Activated CD8-positive, alpha-beta T cell treated with anti-CD3 and anti-CD28 coated beads for 36 hours (primary cell): ENCODE measurements around the gene SND1. TPM values are rescaled to one million over a fixed set of nuclear protein-coding genes. Genes with fewer than 3 reads are reported as not detected.

Source experiments
- ATAC-seq: fragments of 200-7000 bp; cut with Tn5 transposase; one replicate; pipeline ENCODE4 v1.10.0; 2021; ENCODE audit warnings: mild to moderate bottlenecking, moderate library complexity
- CTCF ChIA-PET: fragments of 350-600 bp; sonication (Branson Sonifier 250); formaldehyde crosslinking; loops from one replicate; lab custom pipeline; 2021; ENCODE audit warnings: antibody characterized with exemption; lab: Charles Lee
- POLR2A ChIA-PET: fragments of 350-600 bp; sonication (Branson Sonifier 250); formaldehyde crosslinking; loops from one replicate; lab custom pipeline; 2021; ENCODE audit warnings: antibody characterized with exemption; lab: Charles Lee
- DNase-seq: peaks from one replicate; pipeline ENCODE4 v3.0.0-alpha.2; 2020
- H3K27ac Mint-ChIP-seq: one replicate; pipeline ENCODE4 v1.8.0; 2021; ENCODE audit warnings: mild to moderate bottlenecking, mixed read lengths
- H3K27me3 Mint-ChIP-seq: one replicate; pipeline ENCODE4 v1.8.0; 2021; ENCODE audit warnings: mixed read lengths
- H3K36me3 Mint-ChIP-seq: one replicate; pipeline ENCODE4 v1.8.0; 2021; ENCODE audit warnings: low read depth, mixed read lengths
- H3K4me1 Mint-ChIP-seq: one replicate; pipeline ENCODE4 v1.8.0; 2021; ENCODE audit warnings: low read depth, mixed read lengths
- H3K4me3 Mint-ChIP-seq: one replicate; pipeline ENCODE4 v1.8.0; 2021; ENCODE audit warnings: mild to moderate bottlenecking, moderate library complexity, mixed read lengths
- H3K9me3 Mint-ChIP-seq: one replicate; pipeline ENCODE4 v1.8.0; 2021; ENCODE audit warnings: mixed read lengths
- CTCF ChIP-seq: fragments of 200-600 bp; IDR thresholded peaks from one replicate; pipeline ENCODE4 v1.8.0; 2022; ENCODE audit warnings: antibody characterized with exemption, mild to moderate bottlenecking
- intact Hi-C: fragments of 100-400 bp; cut with micrococcal nuclease; formaldehyde crosslinking; loops from one replicate; pipeline ENCODE4 v1.10.0; 2022
- total RNA-seq, 2 experiments: library from RNA; stranded (reverse); gene quantifications; one replicate each; pipeline ENCODE4 v1.2.3, GENCODE V29; 2021

The SND1 gene
- total RNA-seq, 2 experiments from 2014 or later = 206 to 208 TPM

DNA sequence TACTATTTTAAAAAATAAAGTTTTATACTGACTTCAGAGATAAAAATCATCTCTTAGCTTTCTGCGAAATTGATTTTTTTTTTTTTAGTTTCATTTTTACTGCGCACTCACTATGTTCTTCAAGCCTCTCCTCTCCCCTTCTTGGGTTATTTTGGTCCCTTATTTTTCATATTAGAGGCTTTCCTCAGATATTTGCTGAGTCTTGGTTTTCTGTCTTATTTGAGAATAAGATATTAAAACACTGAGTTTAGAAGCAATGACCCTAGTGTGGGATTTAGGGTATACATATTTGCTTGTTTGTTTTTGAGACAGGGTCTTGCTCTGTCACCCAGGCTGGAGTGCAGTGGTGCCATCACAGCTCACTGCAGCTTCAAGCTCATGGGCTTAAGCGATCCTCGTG lies 59.9 kb downstream of the SND1 start:
- DNase-seq = no peak
- no peaks in the 10 kb centered on the region for H3K27me3 Mint-ChIP-seq
- ChIA-PET POLR2A (no interaction called here), CTCF (interaction anchor here (1.4 to 8.8 kb wide), 3 partner anchors 9 to 498 kb away, joined by 3 to 118 read pairs (median 22); no protein-coding TSS in a partner anchor)
- TF ChIP-seq CTCF = no peak
- H3K4me1 Mint-ChIP-seq = peaks cover 20% of the 10 kb centered on the region
- no peak overlapping the region for H3K27ac Mint-ChIP-seq
- intact Hi-C loops = loop anchor here (10.0 kb wide), 1 partner anchor 313 kb away; no protein-coding TSS in a partner anchor
- H3K4me3 Mint-ChIP-seq = no peak overlapping the region
- no peak for ATAC-seq
- H3K9me3 Mint-ChIP-seq = peaks cover 4% of the 10 kb centered on the region
- H3K36me3 Mint-ChIP-seq = peaks cover 70% of the 10 kb centered on the region

GRCh38 chr7:127713006-127713405 lies 61.0 kb downstream of the SND1 start:
- no peak overlapping the region for H3K27ac Mint-ChIP-seq
- DNase-seq (no peak), ATAC-seq (no peak)
- H3K4me3 Mint-ChIP-seq = no peak overlapping the region
- POLR2A ChIA-PET = no interaction called here
- peaks cover 74% of the 10 kb centered on the region for H3K36me3 Mint-ChIP-seq
- TF ChIP-seq CTCF = no peak
- intact Hi-C loops = loop anchor here (10.0 kb wide), 1 partner anchor 312 kb away; no protein-coding TSS in a partner anchor
- peaks cover 4% of the 10 kb centered on the region for H3K9me3 Mint-ChIP-seq
- H3K4me1 Mint-ChIP-seq = peaks cover 25% of the 10 kb centered on the region
- CTCF ChIA-PET = interaction anchor here (0.6 to 8.8 kb wide), 2 partner anchors 108 to 497 kb away, joined by 3 to 118 read pairs; no protein-coding TSS in a partner anchor
- H3K27me3 Mint-ChIP-seq = no peaks in the 10 kb centered on the region

DNA sequence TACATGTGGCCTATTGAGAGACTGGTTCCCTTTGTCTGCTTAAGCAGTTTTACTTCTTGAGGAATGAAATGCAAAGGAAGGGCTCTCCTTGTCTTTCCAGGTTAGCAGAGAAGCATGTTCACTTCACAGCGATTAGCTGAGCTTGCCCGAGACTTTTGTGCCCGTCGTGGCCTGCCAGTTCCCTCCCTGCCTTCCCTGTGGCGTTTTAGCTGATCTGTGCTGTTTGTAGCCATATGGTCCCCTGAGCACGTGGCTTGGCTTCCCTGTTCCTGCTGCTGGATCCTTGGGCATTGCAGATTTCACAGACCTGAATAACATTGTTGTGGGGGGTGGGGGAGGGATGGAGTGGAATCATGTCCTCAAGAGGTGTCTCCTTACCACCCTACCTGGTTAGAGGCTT lies 61.8 kb downstream of the SND1 start:
- intact Hi-C loops = loop anchor here (10.0 kb wide), 1 partner anchor 311 kb away; no protein-coding TSS in a partner anchor
- peaks cover 25% of the 10 kb centered on the region for H3K4me1 Mint-ChIP-seq
- TF ChIP-seq CTCF = no peak
- peaks cover 71% of the 10 kb centered on the region for H3K36me3 Mint-ChIP-seq
- ChIA-PET CTCF (no interaction called here), POLR2A (no interaction called here)
- ATAC-seq (no peak), DNase-seq (no peak)
- no peak overlapping the region for H3K4me3 Mint-ChIP-seq
- H3K27ac Mint-ChIP-seq = no peak overlapping the region
- H3K27me3 Mint-ChIP-seq = no peaks in the 10 kb centered on the region
- H3K9me3 Mint-ChIP-seq = peaks cover 4% of the 10 kb centered on the region

GRCh38 chr7:127715272-127715671 lies 63.3 kb downstream of the SND1 start:
- Mint-ChIP-seq H3K36me3 (peaks cover 58% of the 10 kb centered on the region), H3K4me3 (no peak overlapping the region), H3K4me1 (peaks cover 25% of the 10 kb centered on the region), H3K27ac (no peak overlapping the region), H3K27me3 (no peaks in the 10 kb centered on the region), H3K9me3 (peaks cover 4% of the 10 kb centered on the region)
- DNase-seq (no peak), ATAC-seq (no peak)
- POLR2A ChIA-PET = no interaction called here
- intact Hi-C loops = loop anchor here (10.0 kb wide), 1 partner anchor 310 kb away; no protein-coding TSS in a partner anchor
- TF ChIP-seq CTCF = no peak
- CTCF ChIA-PET = interaction anchor here (1.2 kb wide), 1 partner anchor 493 kb away, joined by 3 read pairs; no protein-coding TSS in a partner anchor

DNA sequence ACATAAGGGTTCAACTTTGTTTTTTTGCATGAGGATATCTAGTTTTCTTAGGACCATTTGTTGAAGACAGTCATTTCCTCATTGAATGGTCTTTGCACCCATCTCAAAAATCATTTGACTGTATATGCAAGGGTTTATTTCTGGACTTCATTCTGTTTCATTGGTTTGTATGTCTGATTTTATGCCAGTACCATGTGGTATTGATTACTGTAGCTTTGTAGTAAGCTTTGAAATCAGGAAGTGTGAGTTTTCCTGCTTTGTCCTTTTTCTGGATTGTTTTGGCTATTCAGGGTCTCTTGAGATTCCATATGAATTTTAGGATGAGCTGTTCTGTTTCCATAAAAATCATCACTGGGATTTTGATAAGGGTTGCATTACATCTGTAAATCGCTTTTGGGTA lies 63.9 kb downstream of the SND1 start:
- ATAC-seq = no peak
- CTCF ChIA-PET = interaction anchor here (1.2 kb wide), 1 partner anchor 493 kb away, joined by 3 read pairs; no protein-coding TSS in a partner anchor

More for the DNA sequence above, 63.9 kb downstream of the SND1 start:
- Mint-ChIP-seq H3K4me1 (peaks cover 25% of the 10 kb centered on the region), H3K9me3 (peaks cover 2% of the 10 kb centered on the region), H3K36me3 (peaks cover 59% of the 10 kb centered on the region), H3K4me3 (no peak overlapping the region), H3K27me3 (no peaks in the 10 kb centered on the region), H3K27ac (no peak overlapping the region)
- no peak for DNase-seq
- TF ChIP-seq CTCF = no peak
- intact Hi-C loops = loop anchor here (10.0 kb wide), 1 partner anchor 309 kb away; no protein-coding TSS in a partner anchor
- POLR2A ChIA-PET = no interaction called here
